WTC11 (cell line): ENCODE results near the gene ZNG1A.

ENCODE experiments used
- CTCF ChIP-seq: fragments of 200-600 bp; IDR thresholded peaks from 2 replicates; pipeline ENCODE4 v1.8.0; 2022; ENCODE audit warnings: antibody characterized with exemption
- MAX ChIP-seq: sonication (generic); formaldehyde crosslinking; IDR thresholded peaks from 2 replicates; pipeline ENCODE4 v1.8.0; 2022; ENCODE audit warnings: mild to moderate bottlenecking, missing genetic modification reagents
- STAT6 ChIP-seq: sonication (generic); formaldehyde crosslinking; conservative IDR thresholded peaks from 2 replicates; pipeline ENCODE4 v1.8.1; 2023; ENCODE audit warnings: mild to moderate bottlenecking, low read depth, missing genetic modification reagents, moderate library complexity
- USF1 ChIP-seq: sonication (generic); formaldehyde crosslinking; IDR thresholded peaks from 2 replicates; pipeline ENCODE4 v1.8.0; 2022; ENCODE audit warnings: mild to moderate bottlenecking, missing genetic modification reagents

GRCh38 chr9:209143-209758, 30.4 kb upstream of the ZNG1A start:
- TF ChIP-seq MAX (CRISPR knock-in tag) (no peak), CTCF (no peak), USF1 (CRISPR knock-in tag) (no peak), STAT6 (CRISPR knock-in tag) (no peak)
